H9 (cell line): Measurements from ENCODE around the gene NT5DC1. TPM values are rescaled to one million over a fixed set of nuclear protein-coding genes. Genes with fewer than 3 reads are reported as not detected.

Experiments
- DNase-seq: peaks from one replicate; pipeline ENCODE4 v3.0.0-alpha.2; 2017
- H2AFZ ChIP-seq: one replicate; pipeline ENCODE4 v1.6.1; 2013; ENCODE audit warnings: mild to moderate bottlenecking, low read length, control low read depth, moderate library complexity
- H2AK5ac ChIP-seq: 2 replicates; pipeline ENCODE4 v1.6.1; 2013; ENCODE audit warnings: low read length, control low read depth, mixed read lengths; ENCODE audit not compliant: insufficient read length
- H2BK120ac ChIP-seq: one replicate; pipeline ENCODE4 v1.6.1; 2013; ENCODE audit warnings: low read depth, mild to moderate bottlenecking, low read length, control low read depth, inconsistent platforms; ENCODE audit not compliant: poor library complexity, severe bottlenecking
- H2BK12ac ChIP-seq: 2 replicates; pipeline ENCODE4 v1.6.1; 2013; ENCODE audit warnings: low read length, control low read depth, mixed read lengths, low read depth; ENCODE audit not compliant: insufficient read length
- H2BK15ac ChIP-seq: 2 replicates; pipeline ENCODE4 v1.6.1; 2013; ENCODE audit warnings: low read depth, low read length, control low read depth
- H2BK20ac ChIP-seq: one replicate; pipeline ENCODE4 v1.6.1; 2013; ENCODE audit warnings: low read depth, mild to moderate bottlenecking, low read length, control low read depth, inconsistent platforms; ENCODE audit not compliant: poor library complexity, severe bottlenecking
- H2BK5ac ChIP-seq: 2 replicates; pipeline ENCODE4 v1.6.1; 2013; ENCODE audit warnings: low read length, control low read depth, mixed read lengths; ENCODE audit not compliant: insufficient read length
- H3K14ac ChIP-seq: 2 replicates; pipeline ENCODE4 v1.6.1; 2013; ENCODE audit warnings: low read length, control low read depth; ENCODE audit not compliant: insufficient read depth
- H3K18ac ChIP-seq: 2 replicates; pipeline ENCODE4 v1.6.1; 2013; ENCODE audit warnings: low read depth, mild to moderate bottlenecking, mixed read lengths, low read length, control low read depth; ENCODE audit not compliant: insufficient read length
- H3K23ac ChIP-seq: 2 replicates; pipeline ENCODE4 v1.6.1; 2013; ENCODE audit warnings: low read length, control low read depth, mixed read lengths, low read depth; ENCODE audit not compliant: insufficient read length
- H3K23me2 ChIP-seq: 2 replicates; pipeline ENCODE4 v1.6.1; 2013; ENCODE audit warnings: low read depth, mild to moderate bottlenecking, mixed read lengths, low read length, control low read depth; ENCODE audit not compliant: insufficient read length, poor library complexity, severe bottlenecking
- H3K27ac ChIP-seq: 2 replicates; pipeline ENCODE4 v1.5.1; 2013; ENCODE audit warnings: low read length, control low read depth, mixed read lengths, low read depth; ENCODE audit not compliant: insufficient read length
- H3K27me3 ChIP-seq: 2 replicates; pipeline ENCODE4 v1.6.1; 2013; ENCODE audit warnings: low read length, control low read depth, inconsistent platforms; ENCODE audit not compliant: insufficient read depth
- H3K4ac ChIP-seq: 2 replicates; pipeline ENCODE4 v1.6.1; 2013; ENCODE audit warnings: low read depth, mild to moderate bottlenecking, control low read depth, inconsistent platforms, low read length, moderate library complexity
- H3K4me1 ChIP-seq: 2 replicates; pipeline ENCODE4 v1.6.1; 2013; ENCODE audit warnings: low read length, control low read depth, inconsistent platforms; ENCODE audit not compliant: insufficient read depth
- H3K4me2 ChIP-seq: 2 replicates; pipeline ENCODE4 v1.6.1; 2013; ENCODE audit warnings: low read length, control low read depth, mixed read lengths; ENCODE audit not compliant: insufficient read length, insufficient read depth
- H3K56ac ChIP-seq: 2 replicates; pipeline ENCODE4 v1.6.1; 2013; ENCODE audit warnings: low read depth, mild to moderate bottlenecking, mixed read lengths, low read length, control low read depth; ENCODE audit not compliant: insufficient read length
- H3K79me1 ChIP-seq: 2 replicates; pipeline ENCODE4 v1.6.1; 2013; ENCODE audit warnings: low read depth, mild to moderate bottlenecking, moderate library complexity, low read length, control low read depth, inconsistent platforms; ENCODE audit not compliant: insufficient read depth, poor library complexity, severe bottlenecking
- H3K79me2 ChIP-seq: 2 replicates; pipeline ENCODE4 v1.6.1; 2013; ENCODE audit warnings: low read length, control low read depth, inconsistent platforms; ENCODE audit not compliant: insufficient read depth
- H3K9ac ChIP-seq: 2 replicates; pipeline ENCODE4 v1.6.1; 2013; ENCODE audit warnings: low read length, control low read depth, mixed read lengths; ENCODE audit not compliant: insufficient read length; ENCODE audit errors: extremely low read depth
- H3K9me3 ChIP-seq: one replicate; pipeline ENCODE4 v1.6.1; 2013; ENCODE audit warnings: low read depth, low read length, inconsistent platforms; ENCODE audit not compliant: control insufficient read depth
- H3T11ph ChIP-seq: one replicate; pipeline ENCODE4 v1.6.1; 2013; ENCODE audit warnings: mild to moderate bottlenecking, low read length, control low read depth, inconsistent platforms
- H4K20me1 ChIP-seq: one replicate; pipeline ENCODE4 v1.6.1; 2013; ENCODE audit not compliant: control insufficient read depth, insufficient read length, insufficient read depth
- H4K5ac ChIP-seq: 2 replicates; pipeline ENCODE4 v1.6.1; 2013; ENCODE audit warnings: low read depth, mild to moderate bottlenecking, mixed read lengths, low read length, control low read depth; ENCODE audit not compliant: insufficient read length
- H4K8ac ChIP-seq: replicated peaks from 2 replicates; pipeline ENCODE4 v1.6.1; 2013; ENCODE audit warnings: low read length, control low read depth, mixed read lengths, low read depth; ENCODE audit not compliant: insufficient read length
- H4K91ac ChIP-seq: 2 replicates; pipeline ENCODE4 v1.6.1; 2013; ENCODE audit warnings: low read depth, mild to moderate bottlenecking, moderate library complexity, mixed read lengths, low read length, control low read depth; ENCODE audit not compliant: insufficient read length
- H3K27ac Mint-ChIP-seq, 3 experiments: 2 replicates in 2 of 3; 3 replicates in 1 of 3; pipeline ENCODE4 v1.8.0; 2020 to 2021; ENCODE audit warnings: mixed read lengths in 3 of 3, mild to moderate bottlenecking in 1 of 3, moderate library complexity in 1 of 3
- H3K27me3 Mint-ChIP-seq: 2 replicates; pipeline ENCODE4 v1.8.0; 2021; ENCODE audit warnings: low read depth, mild to moderate bottlenecking, moderate library complexity, mixed read lengths
- H3K36me3 Mint-ChIP-seq, 3 experiments: 2 replicates in 2 of 3; 3 replicates in 1 of 3; pipeline ENCODE4 v1.8.0; 2020 to 2021; ENCODE audit warnings: low read depth in 3 of 3, mixed read lengths in 3 of 3; ENCODE audit not compliant: insufficient read depth in 1 of 3
- H3K4me1 Mint-ChIP-seq, 2 experiments: 2 replicates each; pipeline ENCODE4 v1.8.0; 2020; ENCODE audit warnings: mixed read lengths in 2 of 2
- H3K4me3 Mint-ChIP-seq, 2 experiments: 2 replicates in 1 of 2; 3 replicates in 1 of 2; pipeline ENCODE4 v1.8.0; 2020 to 2021; ENCODE audit warnings: mild to moderate bottlenecking in 2 of 2, mixed read lengths in 2 of 2, moderate library complexity in 1 of 2
- H3K9me3 Mint-ChIP-seq, 2 experiments: 2 replicates in 1 of 2; 3 replicates in 1 of 2; pipeline ENCODE4 v1.8.0; 2020; ENCODE audit warnings: mild to moderate bottlenecking in 2 of 2, mixed read lengths in 2 of 2, moderate library complexity in 1 of 2
- CTCF ChIP-seq: fragments of 200-600 bp; sonication (generic); conservative IDR thresholded peaks from 3 replicates; pipeline ENCODE4 v1.8.0; 2021; ENCODE audit warnings: antibody characterized with exemption, mild to moderate bottlenecking
- WGBS: extraction: QIAGEN DNeasy Blood & Tissue Kit; methylation state at CpG from one replicate; pipeline ENCODE4 v1.1.7; 2013; ENCODE audit warnings: missing lambda C conversion rate, low lambda C conversion rate, mixed read lengths; ENCODE audit not compliant: insufficient read length; ENCODE audit errors: extremely low coverage; 5-methylcytosine and 5-hydroxymethylcytosine counted together
- total RNA-seq: library from RNA; stranded (reverse); gene quantifications from 2 replicates; pipeline ENCODE4 v1.2.1, GENCODE V29; 2021

The NT5DC1 gene
- total RNA-seq, 1 experiment from 2014 or later: 64.9 TPM

- Histone ChIP-seq H4K8ac (no peak overlapping the region), H2BK120ac (no peak overlapping the region), H2BK12ac (no peak overlapping the region), H3K23ac (no peak overlapping the region), H3K9ac (peak overlapping the region; percentile 76), H3T11ph (no peak overlapping the region), H2BK15ac (no peak overlapping the region), H4K5ac (no peak overlapping the region), H3K79me2 (peaks cover 3% of the 10 kb centered on the region; the same call in 1 of the 2 replicates), H3K23me2 (peaks cover 9% of the 10 kb centered on the region), H2AFZ (no peak overlapping the region), H3K4me2 (peak overlapping the region; percentile 75), H2AK5ac (no peak overlapping the region), H3K18ac (peak overlapping the region; percentile 33), H3K4ac (no peak overlapping the region), H3K79me1 (no peaks in the 10 kb centered on the region), H4K91ac (no peak overlapping the region), H2BK20ac (no peak overlapping the region), H3K27me3 (no peaks in the 10 kb centered on the region), H3K56ac (no peak overlapping the region), H3K27ac (no peak overlapping the region), H4K20me1 (no peaks in the 10 kb centered on the region), H3K14ac (peak overlapping the region; percentile 49; the same call in 1 of the 2 replicates), H3K4me1 (peaks cover 10% of the 10 kb centered on the region; the same call in 1 of the 2 replicates), H3K9me3 (no peaks in the 10 kb centered on the region), H2BK5ac (no peak overlapping the region)
- H3K36me3 Mint-ChIP-seq: peaks cover 4 to 12% (median 6%) of the 10 kb centered on the region in 3 experiments; a peak in 4 of 7 replicates
- no peak for TF ChIP-seq CTCF
- H3K27me3 Mint-ChIP-seq: no peaks in the 10 kb centered on the region
- H3K9me3 Mint-ChIP-seq: no peaks in the 10 kb centered on the region
- H3K4me1 Mint-ChIP-seq: peaks cover 26 to 28% of the 10 kb centered on the region in 2 experiments
- no peak overlapping the region for H3K4me3 Mint-ChIP-seq
- no CpG with 5 or more reads among the region's 11 CpGs for WGBS
- no peak overlapping the region for H3K27ac Mint-ChIP-seq
- DNase-seq: no peak
Measured at GRCh38 chr6:116253188-116253504, 152.5 kb downstream of the NT5DC1 start.
